Suprapubic skin (tissue), 4 donors: ENCODE data around the gene ZSCAN10. TPM values are rescaled to one million over a fixed set of nuclear protein-coding genes. Genes with fewer than 3 reads are reported as not detected.

Source experiments
- DNase-seq, 2 donors: peaks; one replicate each; pipeline ENCODE4 v3.0.0-alpha.2; 2019; ENCODE audit warnings: low spot score in 2 of 2
- H3K27ac ChIP-seq: fragments of 200-600 bp; sonication (generic); one replicate; pipeline ENCODE4 v1.5.1; 2019
- H3K27me3 ChIP-seq: fragments of 200-600 bp; sonication (generic); one replicate; pipeline ENCODE4 v1.5.1; 2019
- H3K36me3 ChIP-seq: fragments of 200-600 bp; sonication (generic); one replicate; pipeline ENCODE4 v1.5.1; 2019
- H3K4me1 ChIP-seq: fragments of 200-600 bp; sonication (generic); one replicate; pipeline ENCODE4 v1.5.1; 2019
- H3K4me3 ChIP-seq: fragments of 200-600 bp; sonication (generic); one replicate; pipeline ENCODE4 v1.5.1; 2019; ENCODE audit warnings: mild to moderate bottlenecking
- H3K9me3 ChIP-seq: fragments of 200-600 bp; sonication (generic); one replicate; pipeline ENCODE4 v1.5.1; 2019
- CTCF ChIP-seq, 2 donors: fragments of 200-600 bp in 1 of 2; fragments of 450-650 bp in 1 of 2; sonication (generic) in 1 of 2; IDR thresholded peaks; one replicate each; pipeline ENCODE4 v1.5.1; 2016 to 2019; ENCODE audit warnings: antibody characterized with exemption in 2 of 2, mild to moderate bottlenecking in 1 of 2, moderate library complexity in 1 of 2
- EP300 ChIP-seq: sonication (generic); formaldehyde crosslinking; IDR thresholded peaks from one replicate; pipeline ENCODE4 v1.6.1; 2017; ENCODE audit warnings: antibody characterized with exemption
- POLR2A ChIP-seq, 2 donors: fragments of 450-650 bp; IDR thresholded peaks; one replicate each; pipeline ENCODE4 v1.6.1; 2017; ENCODE audit warnings: antibody characterized with exemption in 2 of 2, mild to moderate bottlenecking in 2 of 2, moderate library complexity in 2 of 2
- POLR2AphosphoS5 ChIP-seq, 3 donors: sonication (generic); formaldehyde crosslinking; IDR thresholded peaks; one replicate each; pipeline ENCODE4 v1.6.1; 2017; ENCODE audit warnings: antibody characterized with exemption in 3 of 3
- WGBS: methylation state at CpG from one replicate; pipeline ENCODE4 v1.1.5; 2018; 5-methylcytosine and 5-hydroxymethylcytosine counted together
- total RNA-seq, 4 donors: library from RNA; depleted of rRNA; stranded (reverse); fragments of >200 nt; gene quantifications; one replicate each; pipeline ENCODE4 v1.1.0, GENCODE V29; 2016

Gene ZSCAN10
- total RNA-seq, 4 donors from 2014 or later: not detected

- no peaks in the 10 kb centered on the region for H3K27me3 ChIP-seq
- no peaks in the 10 kb centered on the region for H3K36me3 ChIP-seq
- H3K9me3 ChIP-seq: no peaks in the 10 kb centered on the region
- peak within 1 kb of the TSS; percentile 40 for H3K4me3 ChIP-seq
- H3K27ac ChIP-seq: peak within 1 kb of the TSS; percentile 41
- H3K4me1 ChIP-seq: peaks cover 36% of the 10 kb centered on the region
- 43% methylated on average over 13 of the region's 13 CpGs for WGBS
- TF ChIP-seq CTCF (IDR thresholded peaks at IDR 0.05) (no peak), POLR2AphosphoS5 (IDR thresholded peaks at IDR 0.05) (no peak), POLR2A (IDR thresholded peaks at IDR 0.05) (no peak), EP300 (no peak)
- no peak for DNase-seq
These were observed 33.9 kb downstream of the ZSCAN10 start, which contains the start of gene IL32 for GRCh38 chr16:3065069-3065741. IL32 (plus strand) TSS chr16:3065640; CDS start chr16:3065812, 172 bp downstream.

GRCh38 chr16:3063625-3064386, 35.3 kb downstream of the ZSCAN10 start:
- Histone ChIP-seq H3K27me3 (no peaks in the 10 kb centered on the region), H3K9me3 (no peaks in the 10 kb centered on the region), H3K4me1 (peaks cover 45% of the 10 kb centered on the region), H3K36me3 (no peaks in the 10 kb centered on the region), H3K27ac (no peak overlapping the region), H3K4me3 (no peak overlapping the region)
- no peak for DNase-seq
- WGBS: 97% methylated on average over 8 of the region's 8 CpGs
- no peak for TF ChIP-seq EP300
- no peak for TF ChIP-seq POLR2AphosphoS5 (IDR thresholded peaks at IDR 0.05)
- TF ChIP-seq CTCF (IDR thresholded peaks at IDR 0.05): no peak
- no peak for TF ChIP-seq POLR2A (IDR thresholded peaks at IDR 0.05)

DNA sequence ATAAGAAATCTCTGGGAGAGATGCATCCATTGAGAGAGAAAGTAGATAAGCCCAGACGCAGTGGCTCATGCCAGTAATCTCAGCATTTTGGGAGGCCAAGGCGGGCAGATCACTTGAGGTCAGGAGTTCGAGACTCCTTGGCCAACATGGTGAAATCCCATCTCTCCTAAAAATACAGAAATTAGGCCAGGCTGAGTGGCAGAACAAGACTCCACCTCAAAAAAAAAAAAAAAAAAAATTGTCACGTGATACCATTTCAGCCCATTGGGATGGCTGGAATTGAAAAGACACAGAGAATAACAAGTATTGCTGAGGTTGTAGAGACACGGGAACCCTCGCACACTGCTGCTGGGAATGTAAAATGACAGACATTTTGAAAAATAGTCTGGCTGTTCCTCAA, 36.5 kb downstream of the ZSCAN10 start:
- 90% methylated on average over 6 of the region's 6 CpGs for WGBS
- H3K27ac ChIP-seq: no peak overlapping the region
- H3K4me3 ChIP-seq: no peak overlapping the region
- H3K4me1 ChIP-seq: peaks cover 45% of the 10 kb centered on the region
- no peak for TF ChIP-seq EP300
- TF ChIP-seq CTCF (IDR thresholded peaks at IDR 0.05): no peak
- no peak for TF ChIP-seq POLR2A (IDR thresholded peaks at IDR 0.05)
- TF ChIP-seq POLR2AphosphoS5 (IDR thresholded peaks at IDR 0.05): no peak
- no peaks in the 10 kb centered on the region for H3K27me3 ChIP-seq
- no peak for DNase-seq
- H3K36me3 ChIP-seq: no peaks in the 10 kb centered on the region
- H3K9me3 ChIP-seq: no peaks in the 10 kb centered on the region

DNA sequence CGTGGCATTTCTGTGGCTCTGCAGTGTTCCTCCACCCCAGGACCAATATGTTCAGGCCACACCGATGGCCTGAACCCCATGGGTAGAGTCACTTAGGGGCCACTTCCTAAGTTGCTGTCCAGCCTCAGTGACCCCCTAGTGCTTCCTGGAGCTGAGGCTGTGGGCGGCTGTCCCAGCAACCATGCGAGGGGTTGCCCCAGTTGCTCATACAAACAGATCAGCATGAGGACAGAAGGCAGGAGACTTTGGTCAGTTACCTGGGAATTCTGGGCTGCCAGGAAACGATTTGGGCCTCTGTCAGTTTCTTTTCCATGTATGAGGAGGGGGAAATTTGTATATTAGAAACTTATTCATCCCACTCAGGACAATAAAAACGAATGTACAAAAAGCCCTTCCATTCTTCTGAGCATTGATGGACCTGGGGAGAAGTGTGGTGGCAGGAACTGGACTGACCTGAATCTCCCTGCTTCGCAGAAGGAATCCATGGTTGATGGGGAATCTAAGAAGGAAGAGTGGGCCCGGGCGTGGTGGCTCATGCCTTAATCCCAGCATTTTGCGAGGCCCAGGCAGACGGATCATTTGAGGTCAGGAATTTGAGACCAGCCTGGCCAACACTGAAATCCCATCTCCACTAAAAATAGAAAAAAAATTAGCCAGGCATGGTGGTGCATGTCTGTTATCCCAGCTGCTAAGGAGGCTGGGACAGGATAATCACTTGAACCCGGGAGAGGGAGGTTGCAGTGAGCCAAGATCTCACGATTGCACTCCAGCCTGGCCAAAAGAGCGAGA, 38.6 kb downstream of the ZSCAN10 start:
- Histone ChIP-seq H3K27me3 (no peaks in the 10 kb centered on the region), H3K36me3 (no peaks in the 10 kb centered on the region), H3K4me1 (peaks cover 30% of the 10 kb centered on the region), H3K9me3 (no peaks in the 10 kb centered on the region), H3K4me3 (no peak overlapping the region), H3K27ac (no peak overlapping the region)
- WGBS: 78% methylated on average over 13 of the region's 14 CpGs
- no peak for DNase-seq
- TF ChIP-seq CTCF (IDR thresholded peaks at IDR 0.05) (no peak), POLR2AphosphoS5 (IDR thresholded peaks at IDR 0.05) (no peak), EP300 (no peak), POLR2A (IDR thresholded peaks at IDR 0.05) (no peak)
